ENCODE data around the gene KLF11. TPM values are rescaled to one million over a fixed set of nuclear protein-coding genes. Genes with fewer than 3 reads are reported as not detected.

KLF11 gene
- total and polyA plus RNA-seq, 2 of the 8 experiments (the other 6 are each of a cell fraction or from before 2014, with no cell fraction given), result 6.4 to 10.1 TPM

GRCh38 chr2:10005461-10006235 lies 37.7 kb upstream of the KLF11 start (continued):
- TF ChIP-seq ATF2 (IDR thresholded peaks at IDR 0.05; ENCODE audit: low read length) (no peak), TAF7 (optimal IDR thresholded peaks at IDR 0.05; ENCODE audit: borderline replicate concordance, low read depth, low read length) (no peak), NRF1 (IDR thresholded peaks at IDR 0.05; ENCODE audit: low read depth, low read length) (no peak), CBX8 (IDR thresholded peaks at IDR 0.05; ENCODE audit: borderline replicate concordance, low read depth, low read length) (no peak), SP4 (IDR thresholded peaks at IDR 0.05; ENCODE audit: low read length) (no peak), RNF2 (IDR thresholded peaks at IDR 0.05; ENCODE audit: borderline replicate concordance, low read depth, low read length, missing control alignments, poor library complexity, severe bottlenecking) (no peak)
